Neural cell (in vitro differentiated cells): ENCODE results near the gene EIF3I. TPM values are rescaled to one million over a fixed set of nuclear protein-coding genes. Genes with fewer than 3 reads are reported as not detected.

Experiments used
- H2AFZ ChIP-seq: fragments of 200-600, 300-800 bp; sonication (generic), shearing (Covaris generic); 2 replicates; pipeline ENCODE4 v1.6.0; 2014; ENCODE audit warnings: low read depth, mild to moderate bottlenecking, antibody characterized with exemption, low read length, moderate library complexity
- H3F3A ChIP-seq: fragments of 200-600 bp; shearing (Covaris generic); 2 replicates; pipeline ENCODE4 v1.6.1; 2016; ENCODE audit warnings: mild to moderate bottlenecking, moderate library complexity, mixed read lengths, antibody characterized with exemption, low read length; ENCODE audit not compliant: insufficient read depth, poor library complexity, severe bottlenecking
- H3K27ac ChIP-seq: fragments of 200-600, 300-800 bp; sonication (generic), shearing (Covaris generic); 2 replicates; pipeline ENCODE4 v1.5.1; 2014; ENCODE audit warnings: mild to moderate bottlenecking, low read length, moderate library complexity
- H3K27me3 ChIP-seq: fragments of 300-800, 200-600 bp; sonication (generic), shearing (Covaris generic); 2 replicates; pipeline ENCODE4 v1.6.0; 2014; ENCODE audit warnings: mild to moderate bottlenecking, low read depth, low read length, moderate library complexity; ENCODE audit not compliant: insufficient read depth
- H3K36me3 ChIP-seq: fragments of 300-800, 200-600 bp; sonication (generic), shearing (Covaris generic); 2 replicates; pipeline ENCODE4 v1.5.1; 2014; ENCODE audit warnings: mild to moderate bottlenecking, antibody characterized with exemption, low read length, moderate library complexity; ENCODE audit not compliant: insufficient read depth
- H3K4me2 ChIP-seq: fragments of 300-800, 200-600 bp; sonication (generic), shearing (Covaris generic); 2 replicates; pipeline ENCODE4 v1.6.0; 2014; ENCODE audit warnings: mild to moderate bottlenecking, low read length
- H3K4me3 ChIP-seq: fragments of 300-800, 200-600 bp; sonication (generic), shearing (Covaris generic); 2 replicates; pipeline ENCODE4 v1.5.1; 2014; ENCODE audit warnings: mild to moderate bottlenecking, low read length, moderate library complexity
- H3K79me2 ChIP-seq: fragments of 200-600 bp; shearing (Covaris generic); replicated peaks from 2 replicates; pipeline ENCODE4 v1.6.0; 2014; ENCODE audit warnings: mild to moderate bottlenecking, low read length, moderate library complexity; ENCODE audit not compliant: insufficient read depth
- H3K9ac ChIP-seq: fragments of 300-800, 200-600 bp; sonication (generic), shearing (Covaris generic); 2 replicates; pipeline ENCODE4 v1.6.1; 2016; ENCODE audit warnings: mild to moderate bottlenecking, low read length, mixed read lengths
- H3K9me2 ChIP-seq: fragments of 200-600 bp; shearing (Covaris generic); 2 replicates; pipeline ENCODE4 v1.6.1; 2016; ENCODE audit warnings: mild to moderate bottlenecking, low read length, mixed read lengths; ENCODE audit not compliant: insufficient read depth
- H3K9me3 ChIP-seq: fragments of 200-600, 300-800 bp; sonication (generic), shearing (Covaris generic); 2 replicates; pipeline ENCODE4 v1.6.1; 2016; ENCODE audit warnings: mild to moderate bottlenecking, mixed run types, low read length, moderate library complexity, mixed read lengths
- H4K20me1 ChIP-seq: fragments of 200-600 bp; shearing (Covaris generic); 2 replicates; pipeline ENCODE4 v1.6.1; 2016; ENCODE audit warnings: mild to moderate bottlenecking, mixed run types; ENCODE audit not compliant: insufficient read depth
- EP300 ChIP-seq: fragments of 450-650 bp; conservative IDR thresholded peaks from 2 replicates; pipeline ENCODE4 v1.6.1; 2014; ENCODE audit warnings: antibody characterized with exemption, mild to moderate bottlenecking, moderate library complexity; ENCODE audit not compliant: poor library complexity, severe bottlenecking
- EZH2 ChIP-seq: fragments of 200-600, 300-800 bp; shearing (Covaris generic), sonication (generic); IDR thresholded peaks from 2 replicates; pipeline ENCODE4 v1.6.1; 2014; ENCODE audit warnings: antibody characterized with exemption, low read length, borderline replicate concordance, mild to moderate bottlenecking; ENCODE audit not compliant: insufficient read depth, poor library complexity, severe bottlenecking
- MXI1 ChIP-seq: fragments of 450-650 bp; conservative IDR thresholded peaks from 2 replicates; pipeline ENCODE4 v1.6.1; 2014; ENCODE audit warnings: antibody characterized with exemption, mild to moderate bottlenecking; ENCODE audit not compliant: poor library complexity, severe bottlenecking
- POLR2AphosphoS5 ChIP-seq: IDR thresholded peaks from 2 replicates; pipeline ENCODE4 v1.6.1; 2012
- RAD21 ChIP-seq: fragments of 450-650 bp; conservative IDR thresholded peaks from 2 replicates; pipeline ENCODE4 v1.6.1; 2014; ENCODE audit warnings: antibody characterized with exemption, mild to moderate bottlenecking, moderate library complexity
- SMC3 ChIP-seq: fragments of 450-650 bp; conservative IDR thresholded peaks from 2 replicates; pipeline ENCODE4 v1.6.1; 2014; ENCODE audit warnings: antibody characterized with exemption, mild to moderate bottlenecking, moderate library complexity; ENCODE audit not compliant: poor library complexity
- TAF1 ChIP-seq: IDR thresholded peaks from 2 replicates; pipeline ENCODE4 v1.6.1; 2012; ENCODE audit warnings: low read depth
- polyA plus RNA-seq: library from polyadenylated mRNA; depleted of rRNA; stranded (reverse); fragments of >200 nt; gene quantifications from 2 replicates; pipeline ENCODE4 v1.2.3, GENCODE V29; 2014
- TF ChIP-seq, protein P1 (sequence below): IDR thresholded peaks from 2 replicates; pipeline ENCODE4 v1.6.1; 2012; ENCODE audit warnings: borderline replicate concordance
- TF ChIP-seq, protein P2 (sequence below): fragments of 450-650 bp; IDR thresholded peaks from 2 replicates; pipeline ENCODE4 v1.5.1; 2014; ENCODE audit warnings: antibody characterized with exemption, mild to moderate bottlenecking, moderate library complexity; ENCODE audit not compliant: poor library complexity, severe bottlenecking

The EIF3I gene
- polyA plus RNA-seq, 1 donor from 2014 or later: 158 TPM

DNA sequence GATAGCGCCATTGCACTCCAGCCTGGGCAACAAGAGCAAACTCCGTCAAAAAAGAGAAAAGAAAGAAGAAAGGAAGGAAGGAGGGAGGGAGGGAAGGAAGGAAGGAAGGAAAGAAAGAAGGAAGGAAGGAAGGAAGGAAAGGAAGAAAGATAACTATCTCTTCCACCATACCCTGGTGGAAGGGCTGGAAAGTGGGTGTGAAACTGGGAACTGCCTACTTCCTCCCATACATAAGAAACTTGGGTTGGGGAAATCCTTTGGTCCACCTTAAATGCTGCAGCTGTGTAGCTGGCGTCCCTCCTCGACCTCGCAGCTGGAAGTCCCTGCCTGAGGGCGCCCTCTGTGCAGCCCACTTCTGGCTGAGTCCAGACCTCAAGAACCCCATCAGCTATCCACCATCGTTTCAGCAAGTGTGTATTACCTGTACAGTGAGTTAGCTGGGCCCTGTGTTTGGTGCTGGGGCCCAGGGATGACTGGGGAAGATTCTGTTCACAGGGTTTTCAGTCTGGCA lies 20.2 kb downstream of the EIF3I start:
- H3K9me3 ChIP-seq: no peaks in the 10 kb centered on the region
- no peaks in the 10 kb centered on the region for H3K79me2 ChIP-seq
- H3K4me3 ChIP-seq: no peak overlapping the region
- no peaks in the 10 kb centered on the region for H3K9me2 ChIP-seq
- H3K4me2 ChIP-seq: no peak overlapping the region
- peaks cover 24% of the 10 kb centered on the region for H3K27me3 ChIP-seq
- H3K36me3 ChIP-seq: no peaks in the 10 kb centered on the region
- no peaks in the 10 kb centered on the region for H3F3A ChIP-seq
- no peaks in the 10 kb centered on the region for H4K20me1 ChIP-seq
- H2AFZ ChIP-seq: no peak overlapping the region
- no peak overlapping the region for H3K9ac ChIP-seq
- no peak overlapping the region for H3K27ac ChIP-seq
- TF ChIP-seq EZH2 (no peak), EP300 (no peak), MXI1 (no peak), RAD21 (no peak), TAF1 (no peak), POLR2AphosphoS5 (no peak), SMC3 (no peak)
- TF ChIP-seq, protein P1, sequence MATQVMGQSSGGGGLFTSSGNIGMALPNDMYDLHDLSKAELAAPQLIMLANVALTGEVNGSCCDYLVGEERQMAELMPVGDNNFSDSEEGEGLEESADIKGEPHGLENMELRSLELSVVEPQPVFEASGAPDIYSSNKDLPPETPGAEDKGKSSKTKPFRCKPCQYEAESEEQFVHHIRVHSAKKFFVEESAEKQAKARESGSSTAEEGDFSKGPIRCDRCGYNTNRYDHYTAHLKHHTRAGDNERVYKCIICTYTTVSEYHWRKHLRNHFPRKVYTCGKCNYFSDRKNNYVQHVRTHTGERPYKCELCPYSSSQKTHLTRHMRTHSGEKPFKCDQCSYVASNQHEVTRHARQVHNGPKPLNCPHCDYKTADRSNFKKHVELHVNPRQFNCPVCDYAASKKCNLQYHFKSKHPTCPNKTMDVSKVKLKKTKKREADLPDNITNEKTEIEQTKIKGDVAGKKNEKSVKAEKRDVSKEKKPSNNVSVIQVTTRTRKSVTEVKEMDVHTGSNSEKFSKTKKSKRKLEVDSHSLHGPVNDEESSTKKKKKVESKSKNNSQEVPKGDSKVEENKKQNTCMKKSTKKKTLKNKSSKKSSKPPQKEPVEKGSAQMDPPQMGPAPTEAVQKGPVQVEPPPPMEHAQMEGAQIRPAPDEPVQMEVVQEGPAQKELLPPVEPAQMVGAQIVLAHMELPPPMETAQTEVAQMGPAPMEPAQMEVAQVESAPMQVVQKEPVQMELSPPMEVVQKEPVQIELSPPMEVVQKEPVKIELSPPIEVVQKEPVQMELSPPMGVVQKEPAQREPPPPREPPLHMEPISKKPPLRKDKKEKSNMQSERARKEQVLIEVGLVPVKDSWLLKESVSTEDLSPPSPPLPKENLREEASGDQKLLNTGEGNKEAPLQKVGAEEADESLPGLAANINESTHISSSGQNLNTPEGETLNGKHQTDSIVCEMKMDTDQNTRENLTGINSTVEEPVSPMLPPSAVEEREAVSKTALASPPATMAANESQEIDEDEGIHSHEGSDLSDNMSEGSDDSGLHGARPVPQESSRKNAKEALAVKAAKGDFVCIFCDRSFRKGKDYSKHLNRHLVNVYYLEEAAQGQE: no peak
- TF ChIP-seq, protein P2, sequence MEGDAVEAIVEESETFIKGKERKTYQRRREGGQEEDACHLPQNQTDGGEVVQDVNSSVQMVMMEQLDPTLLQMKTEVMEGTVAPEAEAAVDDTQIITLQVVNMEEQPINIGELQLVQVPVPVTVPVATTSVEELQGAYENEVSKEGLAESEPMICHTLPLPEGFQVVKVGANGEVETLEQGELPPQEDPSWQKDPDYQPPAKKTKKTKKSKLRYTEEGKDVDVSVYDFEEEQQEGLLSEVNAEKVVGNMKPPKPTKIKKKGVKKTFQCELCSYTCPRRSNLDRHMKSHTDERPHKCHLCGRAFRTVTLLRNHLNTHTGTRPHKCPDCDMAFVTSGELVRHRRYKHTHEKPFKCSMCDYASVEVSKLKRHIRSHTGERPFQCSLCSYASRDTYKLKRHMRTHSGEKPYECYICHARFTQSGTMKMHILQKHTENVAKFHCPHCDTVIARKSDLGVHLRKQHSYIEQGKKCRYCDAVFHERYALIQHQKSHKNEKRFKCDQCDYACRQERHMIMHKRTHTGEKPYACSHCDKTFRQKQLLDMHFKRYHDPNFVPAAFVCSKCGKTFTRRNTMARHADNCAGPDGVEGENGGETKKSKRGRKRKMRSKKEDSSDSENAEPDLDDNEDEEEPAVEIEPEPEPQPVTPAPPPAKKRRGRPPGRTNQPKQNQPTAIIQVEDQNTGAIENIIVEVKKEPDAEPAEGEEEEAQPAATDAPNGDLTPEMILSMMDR: no peak

DNA sequence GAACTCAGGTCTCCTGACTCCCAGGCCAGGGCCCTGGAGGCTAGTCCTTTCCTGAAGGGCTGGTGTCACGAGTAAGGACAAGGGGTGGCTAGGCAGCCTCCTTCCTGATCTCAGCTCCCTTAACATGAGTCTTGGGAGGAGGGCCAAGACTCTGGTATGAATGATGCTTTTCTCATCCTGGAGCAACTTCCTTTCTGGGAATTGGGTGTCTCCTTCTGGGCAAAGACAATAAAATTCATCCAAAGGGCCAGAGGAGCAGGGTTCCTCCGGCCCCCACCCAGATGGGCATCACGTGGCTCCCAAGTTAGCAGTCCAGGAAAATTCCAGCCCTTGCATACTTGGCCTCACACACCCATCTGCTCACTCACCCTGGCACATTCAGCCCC lies 24.7 kb downstream of the EIF3I start, which contains the start of gene FAM167B:
TSS of gene FAM167B (plus strand) at position 335 of the 386 bp plus-strand sequence. CDS start 200 bp downstream, outside the sequence.
- no peaks in the 10 kb centered on the region for H3K36me3 ChIP-seq
- H3K4me2 ChIP-seq: no peak within 1 kb of the TSS
- H3K27ac ChIP-seq: no peak within 1 kb of the TSS
- H3K9me3 ChIP-seq: no peaks in the 10 kb centered on the region
- H4K20me1 ChIP-seq: no peaks in the 10 kb centered on the region
- no peak within 1 kb of the TSS for H3K9ac ChIP-seq
- no peak within 1 kb of the TSS for H3K4me3 ChIP-seq
- no peaks in the 10 kb centered on the region for H3F3A ChIP-seq
- H3K9me2 ChIP-seq: no peaks in the 10 kb centered on the region
- TF ChIP-seq, protein P1: no peak
- TF ChIP-seq SMC3: no peak
- TF ChIP-seq EP300: no peak
- no peak for TF ChIP-seq TAF1
- TF ChIP-seq, protein P2: no peak
- TF ChIP-seq EZH2: no peak
- no peak for TF ChIP-seq MXI1
- TF ChIP-seq RAD21: no peak
- TF ChIP-seq POLR2AphosphoS5: no peak
- H2AFZ ChIP-seq: no peak within 1 kb of the TSS
- peaks cover under 1% of the 10 kb centered on the region for H3K27me3 ChIP-seq
- H3K79me2 ChIP-seq: no peaks in the 10 kb centered on the region
